ENCODE data around the gene EML1.

DNA sequence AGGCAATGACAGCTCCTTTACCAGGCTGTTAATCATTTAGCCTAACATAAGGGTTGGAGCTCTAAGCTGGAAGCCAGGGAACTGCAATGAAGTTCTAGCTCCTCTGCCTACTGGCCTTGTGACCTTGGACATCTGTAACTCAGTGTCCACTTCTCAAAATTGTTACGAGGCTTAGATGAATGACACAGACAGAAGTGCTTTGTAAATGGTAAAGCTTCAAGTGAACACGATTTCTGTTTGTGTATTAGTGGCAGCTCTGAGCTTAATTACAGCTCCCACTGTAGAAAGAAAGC lies 122.8 kb downstream of the EML1 start:
- no peak for TF ChIP-seq POLR2AphosphoS5 (IDR thresholded peaks at IDR 0.05)
- TF ChIP-seq, protein P1, sequence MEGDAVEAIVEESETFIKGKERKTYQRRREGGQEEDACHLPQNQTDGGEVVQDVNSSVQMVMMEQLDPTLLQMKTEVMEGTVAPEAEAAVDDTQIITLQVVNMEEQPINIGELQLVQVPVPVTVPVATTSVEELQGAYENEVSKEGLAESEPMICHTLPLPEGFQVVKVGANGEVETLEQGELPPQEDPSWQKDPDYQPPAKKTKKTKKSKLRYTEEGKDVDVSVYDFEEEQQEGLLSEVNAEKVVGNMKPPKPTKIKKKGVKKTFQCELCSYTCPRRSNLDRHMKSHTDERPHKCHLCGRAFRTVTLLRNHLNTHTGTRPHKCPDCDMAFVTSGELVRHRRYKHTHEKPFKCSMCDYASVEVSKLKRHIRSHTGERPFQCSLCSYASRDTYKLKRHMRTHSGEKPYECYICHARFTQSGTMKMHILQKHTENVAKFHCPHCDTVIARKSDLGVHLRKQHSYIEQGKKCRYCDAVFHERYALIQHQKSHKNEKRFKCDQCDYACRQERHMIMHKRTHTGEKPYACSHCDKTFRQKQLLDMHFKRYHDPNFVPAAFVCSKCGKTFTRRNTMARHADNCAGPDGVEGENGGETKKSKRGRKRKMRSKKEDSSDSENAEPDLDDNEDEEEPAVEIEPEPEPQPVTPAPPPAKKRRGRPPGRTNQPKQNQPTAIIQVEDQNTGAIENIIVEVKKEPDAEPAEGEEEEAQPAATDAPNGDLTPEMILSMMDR (IDR thresholded peaks at IDR 0.05), result no peak
- TF ChIP-seq EP300 (IDR thresholded peaks at IDR 0.05), result no peak
- no peak for TF ChIP-seq POLR2A (IDR thresholded peaks at IDR 0.05; ENCODE audit: low read depth)

Measured in esophagus muscularis mucosa (tissue), 4 donors.